GM23338 (cell line): ENCODE data around the gene SSTR3. TPM values are rescaled to one million over a fixed set of nuclear protein-coding genes. Genes with fewer than 3 reads are reported as not detected.

ENCODE experiments used
- ATAC-seq: fragments of 200-7000 bp; cut with Tn5 transposase; 3 replicates; pipeline ENCODE4 v1.9.1; 2020
- DNase-seq: peaks from one replicate; pipeline ENCODE4 v3.0.0-alpha.2; 2015; ENCODE audit warnings: low spot score
- H2AFZ ChIP-seq: fragments of 200-600 bp; sonication (generic); 2 replicates; pipeline ENCODE4 v1.8.0; 2016; ENCODE audit warnings: antibody characterized with exemption, mild to moderate bottlenecking, moderate library complexity
- H3F3A ChIP-seq: fragments of 200-600 bp; sonication (generic); replicated peaks from 2 replicates; pipeline ENCODE4 v1.8.0; 2017; ENCODE audit warnings: antibody characterized with exemption, mixed run types, low read depth
- H3K27ac ChIP-seq: fragments of 200-600 bp; sonication (generic); 2 replicates; pipeline ENCODE4 v1.6.1; 2016; ENCODE audit warnings: low read depth
- H3K27me3 ChIP-seq: fragments of 200-600 bp; sonication (generic); 2 replicates; pipeline ENCODE4 v1.8.0; 2016; ENCODE audit warnings: mild to moderate bottlenecking, mixed run types, moderate library complexity; ENCODE audit not compliant: insufficient read depth
- H3K36me3 ChIP-seq: fragments of 200-600 bp; sonication (generic); 2 replicates; pipeline ENCODE4 v1.8.0; 2016; ENCODE audit warnings: mild to moderate bottlenecking; ENCODE audit not compliant: insufficient read depth
- H3K4me1 ChIP-seq: fragments of 200-600 bp; sonication (generic); 2 replicates; pipeline ENCODE4 v1.8.0; 2016; ENCODE audit warnings: mild to moderate bottlenecking, moderate library complexity; ENCODE audit not compliant: insufficient read depth
- H3K4me2 ChIP-seq: fragments of 200-600 bp; sonication (generic); 2 replicates; pipeline ENCODE4 v1.7.1; 2017; ENCODE audit warnings: mixed run types
- H3K4me3 ChIP-seq: fragments of 200-600 bp; sonication (generic); 2 replicates; pipeline ENCODE4 v1.6.1; 2016; ENCODE audit warnings: mixed run types
- H3K79me2 ChIP-seq: fragments of 200-600 bp; sonication (generic); replicated peaks from 2 replicates; pipeline ENCODE4 v1.8.0; 2017; ENCODE audit warnings: mild to moderate bottlenecking; ENCODE audit not compliant: insufficient read depth
- H3K9me2 ChIP-seq: fragments of 200-600 bp; sonication (generic); 2 replicates; pipeline ENCODE4 v1.8.0; 2017; ENCODE audit not compliant: insufficient read depth
- H4K20me1 ChIP-seq: fragments of 200-600 bp; sonication (generic); replicated peaks from 2 replicates; pipeline ENCODE4 v1.8.0; 2017; ENCODE audit warnings: mild to moderate bottlenecking; ENCODE audit not compliant: insufficient read depth
- H3K27ac Mint-ChIP-seq: 2 replicates; pipeline ENCODE4 v1.8.0; 2020; ENCODE audit warnings: inconsistent platforms, mild to moderate bottlenecking, moderate library complexity, mixed read lengths
- H3K27me3 Mint-ChIP-seq: 3 replicates; pipeline ENCODE4 v1.8.0; 2022; ENCODE audit warnings: low read depth, mild to moderate bottlenecking, moderate library complexity, mixed read lengths, inconsistent platforms; ENCODE audit not compliant: insufficient read depth, poor library complexity
- H3K36me3 Mint-ChIP-seq: 3 replicates; pipeline ENCODE4 v1.8.0; 2021; ENCODE audit warnings: low read depth, mild to moderate bottlenecking, inconsistent platforms, moderate library complexity, mixed read lengths
- H3K4me1 Mint-ChIP-seq: 3 replicates; pipeline ENCODE4 v1.8.0; 2020; ENCODE audit warnings: mild to moderate bottlenecking, inconsistent platforms, mixed read lengths
- H3K4me3 Mint-ChIP-seq: 3 replicates; pipeline ENCODE4 v1.8.0; 2021; ENCODE audit warnings: moderate library complexity, mild to moderate bottlenecking, inconsistent platforms, mixed read lengths
- H3K9me3 Mint-ChIP-seq: 3 replicates; pipeline ENCODE4 v1.8.0; 2020; ENCODE audit warnings: moderate library complexity, mild to moderate bottlenecking, inconsistent platforms, mixed read lengths
- CREB1 ChIP-seq: fragments of 250-450 bp; sonication (Bioruptor Pico); IDR thresholded peaks from 2 replicates; pipeline ENCODE4 v1.5.0; 2020; ENCODE audit warnings: low read depth, mild to moderate bottlenecking, moderate library complexity
- CTCF ChIP-seq, 2 experiments: fragments of 200-600 bp in 1 of 2; sonication (generic) in 1 of 2; conservative IDR thresholded peaks; 2 replicates each; pipeline versions ENCODE4 v1.5.1 to v1.6.1; 2016 to 2017; ENCODE audit warnings: antibody characterized with exemption in 2 of 2, low read depth in 2 of 2, mild to moderate bottlenecking in 2 of 2, moderate library complexity in 1 of 2
- EZH2 ChIP-seq: fragments of 200-600 bp; sonication (generic); IDR thresholded peaks from one replicate; pipeline ENCODE4 v1.8.0; 2017; ENCODE audit warnings: antibody characterized with exemption, mild to moderate bottlenecking, low read depth; ENCODE audit not compliant: unreplicated experiment
- EZH2phosphoT487 ChIP-seq: fragments of 200-600 bp; sonication (generic); IDR thresholded peaks from one replicate; pipeline ENCODE4 v1.8.1; 2018; ENCODE audit warnings: antibody characterized with exemption; ENCODE audit not compliant: unreplicated experiment
- NANOG ChIP-seq: IDR thresholded peaks from 2 replicates; pipeline ENCODE4 v1.6.1; 2016; ENCODE audit warnings: antibody characterized with exemption, borderline replicate concordance
- POLR2AphosphoS5 ChIP-seq: IDR thresholded peaks from 2 replicates; pipeline ENCODE4 v1.6.1; 2016; ENCODE audit warnings: antibody characterized with exemption, low read depth
- STAT1 ChIP-seq: IDR thresholded peaks from one replicate; pipeline ENCODE4 v1.6.1; 2016; ENCODE audit warnings: antibody characterized with exemption; ENCODE audit not compliant: unreplicated experiment
- ZNF114 ChIP-seq: fragments of 250-450 bp; sonication (Bioruptor Pico); IDR thresholded peaks from 2 replicates; pipeline ENCODE4 v1.5.0; 2020; ENCODE audit warnings: mild to moderate bottlenecking, moderate library complexity
- ZNF331 ChIP-seq: fragments of 250-450 bp; sonication (Bioruptor Pico); IDR thresholded peaks from 2 replicates; pipeline ENCODE4 v1.5.0; 2020; ENCODE audit warnings: low read depth, mild to moderate bottlenecking, moderate library complexity
- ZNF462 ChIP-seq: fragments of 250-450 bp; sonication (Bioruptor Pico); IDR thresholded peaks from 2 replicates; pipeline ENCODE4 v1.5.0; 2020; ENCODE audit warnings: mild to moderate bottlenecking, moderate library complexity
- polyA plus RNA-seq: library from polyadenylated mRNA; unstranded; fragments of >200 nt; fragmentation: Nextera tagmentation; extraction: Ambion mirVana; gene quantifications from 2 replicates; pipeline ENCODE4 v1.2.1, GENCODE V29; 2016
- total RNA-seq: library from RNA; depleted of rRNA; stranded (reverse); fragments of >200 nt; shearing (Covaris generic); gene quantifications from 2 replicates; pipeline ENCODE4 v1.2.3, GENCODE V29; 2014
- TF ChIP-seq, protein P1 (sequence below): IDR thresholded peaks from one replicate; pipeline ENCODE4 v1.6.1; 2018; ENCODE audit warnings: antibody characterized with exemption; ENCODE audit not compliant: unreplicated experiment
- TF ChIP-seq, protein P2 (sequence below): IDR thresholded peaks from 2 replicates; pipeline ENCODE4 v1.6.1; 2016; ENCODE audit warnings: antibody characterized with exemption

SSTR3 gene
- total and polyA plus RNA-seq, 2 experiments from 2014 or later = 0.66 TPM; not detected in 1

DNA sequence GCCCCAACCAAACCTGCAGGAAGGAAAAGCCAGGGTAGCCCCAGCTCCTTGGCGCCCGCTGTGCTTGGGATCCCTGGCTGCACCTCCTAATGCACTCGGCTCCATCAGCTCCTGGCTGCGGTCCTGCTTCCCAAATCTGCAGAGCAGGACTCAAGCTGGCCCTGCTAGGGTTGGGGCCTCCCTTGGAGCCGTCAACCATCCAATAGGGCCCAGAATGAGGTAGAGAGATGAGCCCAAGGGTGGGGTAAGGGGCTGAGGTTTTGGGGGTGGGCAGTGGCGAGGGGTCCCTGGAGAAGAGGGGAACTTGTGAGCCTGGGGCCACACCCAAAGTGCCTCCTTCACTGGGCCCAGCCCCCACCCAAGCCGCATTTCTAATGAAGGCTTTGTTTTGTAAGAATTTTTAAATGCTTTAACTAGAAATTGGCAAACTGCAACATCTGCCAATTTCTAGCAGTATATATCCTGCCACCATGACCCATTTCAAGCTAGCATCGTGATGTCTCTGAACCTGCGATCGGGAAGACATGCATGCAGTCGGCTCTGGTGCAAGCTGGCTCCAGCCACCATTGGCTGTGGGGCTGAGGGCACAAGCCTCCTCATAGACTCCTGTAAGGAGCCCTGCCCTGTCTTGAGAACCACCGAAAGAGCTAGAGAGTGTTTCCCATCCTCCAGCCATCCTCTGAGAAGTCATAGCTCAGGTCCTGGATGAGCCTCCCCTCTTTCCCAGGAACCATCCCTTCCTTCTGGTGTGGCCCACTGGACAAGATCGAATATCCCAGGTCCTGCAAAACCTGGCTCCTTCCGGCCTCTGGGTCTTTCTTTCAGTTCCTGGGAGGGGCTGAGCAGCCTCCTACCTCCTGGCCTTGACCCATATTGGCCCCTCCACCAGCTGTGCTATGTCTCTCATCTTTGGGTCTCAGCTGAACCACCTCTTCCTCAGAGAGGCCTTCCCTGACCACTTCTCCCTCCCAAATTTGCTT, 39.7 kb downstream of the SSTR3 start:
- H3K79me2 ChIP-seq = no peaks in the 10 kb centered on the region
- Mint-ChIP-seq H3K36me3 (no peaks in the 10 kb centered on the region), H3K4me1 (peaks cover 31% of the 10 kb centered on the region), H3K27me3 (peaks cover 12% of the 10 kb centered on the region), H3K9me3 (no peaks in the 10 kb centered on the region), H3K27ac (no peak overlapping the region), H3K4me3 (no peak overlapping the region)
- H3K27me3 ChIP-seq = no peaks in the 10 kb centered on the region
- H3F3A ChIP-seq = no peaks in the 10 kb centered on the region
- H3K4me2 ChIP-seq = 0 out of 2 replicates have a peak overlapping the region, but pooled peaks have one; percentile 57
- TF ChIP-seq ZNF114 (no peak), NANOG (no peak), EZH2 (no peak), STAT1 (no peak), POLR2AphosphoS5 (no peak), CTCF (conservative IDR thresholded peaks at IDR 0.05; ENCODE audit: low read depth in 2 of 2) (no peak), EZH2phosphoT487 (no peak), ZNF331 (CRISPR knock-in tag) (no peak), CREB1 (CRISPR knock-in tag) (no peak), ZNF462 (CRISPR knock-in tag) (no peak)
- TF ChIP-seq, protein P1, sequence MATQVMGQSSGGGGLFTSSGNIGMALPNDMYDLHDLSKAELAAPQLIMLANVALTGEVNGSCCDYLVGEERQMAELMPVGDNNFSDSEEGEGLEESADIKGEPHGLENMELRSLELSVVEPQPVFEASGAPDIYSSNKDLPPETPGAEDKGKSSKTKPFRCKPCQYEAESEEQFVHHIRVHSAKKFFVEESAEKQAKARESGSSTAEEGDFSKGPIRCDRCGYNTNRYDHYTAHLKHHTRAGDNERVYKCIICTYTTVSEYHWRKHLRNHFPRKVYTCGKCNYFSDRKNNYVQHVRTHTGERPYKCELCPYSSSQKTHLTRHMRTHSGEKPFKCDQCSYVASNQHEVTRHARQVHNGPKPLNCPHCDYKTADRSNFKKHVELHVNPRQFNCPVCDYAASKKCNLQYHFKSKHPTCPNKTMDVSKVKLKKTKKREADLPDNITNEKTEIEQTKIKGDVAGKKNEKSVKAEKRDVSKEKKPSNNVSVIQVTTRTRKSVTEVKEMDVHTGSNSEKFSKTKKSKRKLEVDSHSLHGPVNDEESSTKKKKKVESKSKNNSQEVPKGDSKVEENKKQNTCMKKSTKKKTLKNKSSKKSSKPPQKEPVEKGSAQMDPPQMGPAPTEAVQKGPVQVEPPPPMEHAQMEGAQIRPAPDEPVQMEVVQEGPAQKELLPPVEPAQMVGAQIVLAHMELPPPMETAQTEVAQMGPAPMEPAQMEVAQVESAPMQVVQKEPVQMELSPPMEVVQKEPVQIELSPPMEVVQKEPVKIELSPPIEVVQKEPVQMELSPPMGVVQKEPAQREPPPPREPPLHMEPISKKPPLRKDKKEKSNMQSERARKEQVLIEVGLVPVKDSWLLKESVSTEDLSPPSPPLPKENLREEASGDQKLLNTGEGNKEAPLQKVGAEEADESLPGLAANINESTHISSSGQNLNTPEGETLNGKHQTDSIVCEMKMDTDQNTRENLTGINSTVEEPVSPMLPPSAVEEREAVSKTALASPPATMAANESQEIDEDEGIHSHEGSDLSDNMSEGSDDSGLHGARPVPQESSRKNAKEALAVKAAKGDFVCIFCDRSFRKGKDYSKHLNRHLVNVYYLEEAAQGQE = no peak
- TF ChIP-seq, protein P2, sequence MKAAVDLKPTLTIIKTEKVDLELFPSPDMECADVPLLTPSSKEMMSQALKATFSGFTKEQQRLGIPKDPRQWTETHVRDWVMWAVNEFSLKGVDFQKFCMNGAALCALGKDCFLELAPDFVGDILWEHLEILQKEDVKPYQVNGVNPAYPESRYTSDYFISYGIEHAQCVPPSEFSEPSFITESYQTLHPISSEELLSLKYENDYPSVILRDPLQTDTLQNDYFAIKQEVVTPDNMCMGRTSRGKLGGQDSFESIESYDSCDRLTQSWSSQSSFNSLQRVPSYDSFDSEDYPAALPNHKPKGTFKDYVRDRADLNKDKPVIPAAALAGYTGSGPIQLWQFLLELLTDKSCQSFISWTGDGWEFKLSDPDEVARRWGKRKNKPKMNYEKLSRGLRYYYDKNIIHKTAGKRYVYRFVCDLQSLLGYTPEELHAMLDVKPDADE = no peak
- no peak for DNase-seq
- H2AFZ ChIP-seq = peak overlapping the region; percentile 81
- H3K4me3 ChIP-seq = no peak overlapping the region
- no peaks in the 10 kb centered on the region for H3K9me2 ChIP-seq
- peaks cover 15% of the 10 kb centered on the region for H3K4me1 ChIP-seq
- H3K27ac ChIP-seq = no peak overlapping the region
- H4K20me1 ChIP-seq = no peaks in the 10 kb centered on the region
- ATAC-seq = peak; percentile 47
- no peaks in the 10 kb centered on the region for H3K36me3 ChIP-seq
